IMR-90 (cell line): ENCODE results near the gene PI16. TPM values are rescaled to one million over a fixed set of nuclear protein-coding genes. Genes with fewer than 3 reads are reported as not detected.

Experiments
- ATAC-seq: fragments of 200-7000 bp; cut with Tn5 transposase; 2 replicates; pipeline ENCODE4 v1.9.1; 2020; ENCODE audit warnings: low read depth, mild to moderate bottlenecking, moderate library complexity
- BruUV-seq: library from RNA; stranded (reverse); fragments of 400-500 nt; replicated peaks from 2 replicates; lab custom pipeline; 2021; lab: Mats Ljungman, UMichigan
- CTCF ChIA-PET: fragments of 300-600 bp; formaldehyde crosslinking; extraction: SDS; loops from one replicate; lab custom pipeline; 2021; ENCODE audit warnings: antibody characterized with exemption; lab: Yijun Ruan, JAX
- POLR2A ChIA-PET: fragments of 300-600 bp; sonication (Branson Sonifier 250); formaldehyde crosslinking; loops from one replicate; lab custom pipeline; 2022; ENCODE audit warnings: antibody characterized with exemption; ENCODE audit not compliant: unreplicated experiment; lab: Charles Lee
- DNase-seq: peaks from one replicate; pipeline ENCODE4 v3.0.0; 2013
- H2AFZ ChIP-seq: replicated peaks from 2 replicates; pipeline ENCODE3; 2013; ENCODE audit warnings: low read length, mild to moderate bottlenecking; ENCODE audit not compliant: poor library complexity
- H2AK5ac ChIP-seq: 2 replicates; pipeline ENCODE4 v1.6.1; 2013; ENCODE audit warnings: low read depth, low read length, inconsistent platforms
- H2AK9ac ChIP-seq: replicated peaks from 2 replicates; pipeline ENCODE3; 2013; ENCODE audit warnings: mild to moderate bottlenecking, low read depth, low read length, moderate library complexity; ENCODE audit not compliant: poor library complexity
- H2BK120ac ChIP-seq: 2 replicates; pipeline ENCODE4 v1.6.1; 2013; ENCODE audit warnings: low read depth, low read length, inconsistent platforms
- H2BK15ac ChIP-seq: 3 replicates; pipeline ENCODE4 v1.6.1; 2013; ENCODE audit warnings: low read depth, low read length, inconsistent platforms
- H2BK20ac ChIP-seq: 2 replicates; pipeline ENCODE4 v1.6.1; 2013; ENCODE audit warnings: low read depth, mild to moderate bottlenecking, inconsistent platforms, low read length, moderate library complexity
- H2BK5ac ChIP-seq: 2 replicates; pipeline ENCODE4 v1.6.1; 2013; ENCODE audit warnings: mild to moderate bottlenecking, low read depth, low read length, inconsistent platforms; ENCODE audit not compliant: poor library complexity, severe bottlenecking
- H3K14ac ChIP-seq: replicated peaks from 2 replicates; pipeline ENCODE4 v1.6.1; 2013; ENCODE audit warnings: low read depth, low read length, inconsistent platforms
- H3K18ac ChIP-seq: 2 replicates; pipeline ENCODE4 v1.6.1; 2013; ENCODE audit warnings: low read depth, low read length, control low read depth
- H3K23ac ChIP-seq: 2 replicates; pipeline ENCODE4 v1.6.1; 2013; ENCODE audit warnings: low read depth, low read length, inconsistent platforms
- H3K27ac ChIP-seq: 2 replicates; pipeline ENCODE4 v1.5.1; 2013; ENCODE audit warnings: mild to moderate bottlenecking, control low read depth, low read length; ENCODE audit not compliant: insufficient read depth
- H3K27me3 ChIP-seq: 2 replicates; pipeline ENCODE4 v1.6.1; 2013; ENCODE audit warnings: low read length; ENCODE audit not compliant: control insufficient read depth, insufficient read depth
- H3K36me3 ChIP-seq: 2 replicates; pipeline ENCODE4 v1.6.1; 2013; ENCODE audit warnings: low read length, mixed read lengths; ENCODE audit not compliant: control insufficient read depth, insufficient read depth
- H3K4ac ChIP-seq: 2 replicates; pipeline ENCODE4 v1.6.1; 2013; ENCODE audit warnings: low read depth, low read length, inconsistent platforms
- H3K4me1 ChIP-seq: 2 replicates; pipeline ENCODE4 v1.6.1; 2013; ENCODE audit warnings: low read length, mixed read lengths; ENCODE audit not compliant: control insufficient read depth, insufficient read depth
- H3K4me2 ChIP-seq: 2 replicates; pipeline ENCODE4 v1.6.1; 2013; ENCODE audit warnings: low read depth, mild to moderate bottlenecking, control low read depth, low read length, moderate library complexity
- H3K4me3 ChIP-seq: 2 replicates; pipeline ENCODE4 v1.5.1; 2013; ENCODE audit warnings: low read depth, mild to moderate bottlenecking, control low read depth, low read length, moderate library complexity; ENCODE audit not compliant: insufficient read depth
- H3K56ac ChIP-seq: 2 replicates; pipeline ENCODE4 v1.6.1; 2013; ENCODE audit warnings: low read length, inconsistent platforms; ENCODE audit not compliant: insufficient read depth; ENCODE audit errors: extremely low read depth
- H3K79me1 ChIP-seq, 2 experiments: 2 replicates each; pipeline ENCODE4 v1.6.1; 2013; ENCODE audit warnings: low read length in 2 of 2, inconsistent platforms in 1 of 2, low read depth in 1 of 2
- H3K9ac ChIP-seq: 2 replicates; pipeline ENCODE4 v1.6.1; 2013; ENCODE audit warnings: low read depth, low read length, control low read depth
- H3K9me1 ChIP-seq: 2 replicates; pipeline ENCODE4 v1.6.1; 2013; ENCODE audit warnings: low read length, inconsistent platforms; ENCODE audit not compliant: insufficient read depth
- H3K9me3 ChIP-seq: 2 replicates; pipeline ENCODE4 v1.6.1; 2013; ENCODE audit warnings: low read length; ENCODE audit not compliant: control insufficient read depth, insufficient read depth
- H4K20me1 ChIP-seq: 2 replicates; pipeline ENCODE4 v1.6.1; 2013; ENCODE audit warnings: low read length, inconsistent platforms; ENCODE audit not compliant: insufficient read depth
- H4K5ac ChIP-seq: 2 replicates; pipeline ENCODE4 v1.6.1; 2013; ENCODE audit warnings: mild to moderate bottlenecking, low read depth, low read length, control low read depth
- H4K8ac ChIP-seq, 2 experiments: 2 replicates each; pipeline ENCODE4 v1.6.1; 2013; ENCODE audit warnings: low read depth in 2 of 2, low read length in 2 of 2, control low read depth in 1 of 2, inconsistent platforms in 1 of 2
- H4K91ac ChIP-seq: 2 replicates; pipeline ENCODE4 v1.6.1; 2013; ENCODE audit warnings: low read depth, low read length, inconsistent platforms; ENCODE audit not compliant: insufficient read depth
- BHLHE40 ChIP-seq: fragments of 150-350 bp; IDR thresholded peaks from 2 replicates; pipeline ENCODE4 v1.6.1; 2016; ENCODE audit warnings: mild to moderate bottlenecking, low read depth, low read length
- CEBPB ChIP-seq: IDR thresholded peaks from 2 replicates; pipeline ENCODE4 v1.6.1; 2012; ENCODE audit warnings: low read depth, low read length, improper control_type of control experiment
- CHD1 ChIP-seq: IDR thresholded peaks from 2 replicates; pipeline ENCODE4 v1.6.1; 2012; ENCODE audit warnings: low read depth, low read length, improper control_type of control experiment
- FOS ChIP-seq: fragments of 150-350 bp; IDR thresholded peaks from 2 replicates; pipeline ENCODE4 v1.6.1; 2016; ENCODE audit warnings: low read depth, low read length
- MAZ ChIP-seq: IDR thresholded peaks from 2 replicates; pipeline ENCODE4 v1.6.1; 2012; ENCODE audit warnings: low read depth, mild to moderate bottlenecking, low read length, improper control_type of control experiment, moderate library complexity, borderline replicate concordance
- MXI1 ChIP-seq: IDR thresholded peaks from 2 replicates; pipeline ENCODE4 v1.6.1; 2012; ENCODE audit warnings: low read depth, mild to moderate bottlenecking, low read length, moderate library complexity, borderline replicate concordance
- POLR2A ChIP-seq: IDR thresholded peaks from 2 replicates; pipeline ENCODE4 v1.6.1; 2012; ENCODE audit warnings: mild to moderate bottlenecking, low read depth, low read length
- RAD21 ChIP-seq: IDR thresholded peaks from 2 replicates; pipeline ENCODE4 v1.6.1; 2012; ENCODE audit warnings: low read length, improper control_type of control experiment
- RCOR1 ChIP-seq: IDR thresholded peaks from 2 replicates; pipeline ENCODE4 v1.6.1; 2012; ENCODE audit warnings: mild to moderate bottlenecking, low read length, improper control_type of control experiment; ENCODE audit not compliant: insufficient replicate concordance
- RFX5 ChIP-seq: IDR thresholded peaks from 2 replicates; pipeline ENCODE4 v1.8.0; 2012; ENCODE audit warnings: low read depth, mild to moderate bottlenecking, low read length, moderate library complexity
- WGBS, 2 experiments: methylation state at CpG; one replicate each; pipeline versions ENCODE4 v1.1.5 to v1.1.7; 2013; ENCODE audit warnings: missing lambda C conversion rate in 2 of 2; ENCODE audit not compliant: insufficient read length in 1 of 2; ENCODE audit errors: extremely low coverage in 2 of 2; 5-methylcytosine and 5-hydroxymethylcytosine counted together
- dilution Hi-C: fragments of 300-500 bp; cut with HindIII; formaldehyde crosslinking; loops from one replicate; pipeline ENCODE4 v1.14.3; 2018; ENCODE audit warnings: low sequenced_read_pairs; ENCODE audit not compliant: unreplicated experiment
- in situ Hi-C: fragments of 300-500 bp; cut with MboI; formaldehyde crosslinking; loops from 3 replicates; pipeline ENCODE4 v1.14.3; 2019; ENCODE audit warnings: low sequenced_read_pairs, inconsistent platforms, mixed read lengths
- intact Hi-C: fragments of 100-400 bp; cut with micrococcal nuclease; formaldehyde crosslinking; loops from 2 replicates; pipeline ENCODE4 v1.10.0; 2022
- polyA plus RNA-seq, 3 experiments: library from polyadenylated mRNA; depleted of rRNA; stranded (reverse); fragments of >200 nt; gene quantifications; 2 replicates each; pipeline ENCODE4 v1.2.3, GENCODE V29; 2012; ENCODE audit warnings: low replicate concordance in 1 of 3
- total RNA-seq: library from RNA; depleted of rRNA; stranded (reverse); fragments of >200 nt; gene quantifications from 2 replicates; pipeline ENCODE4 v1.2.3, GENCODE V29; 2012
- TF ChIP-seq, protein P1 (sequence below): fragments of 150-350 bp; IDR thresholded peaks from 2 replicates; pipeline ENCODE4 v1.6.1; 2017; ENCODE audit warnings: mild to moderate bottlenecking, antibody characterized with exemption, low read length, low read depth

The PI16 gene
- total and polyA plus RNA-seq, 2 of the 4 experiments (the other 2 are of a cell fraction) = 0.21 TPM; not detected in 1

DNA sequence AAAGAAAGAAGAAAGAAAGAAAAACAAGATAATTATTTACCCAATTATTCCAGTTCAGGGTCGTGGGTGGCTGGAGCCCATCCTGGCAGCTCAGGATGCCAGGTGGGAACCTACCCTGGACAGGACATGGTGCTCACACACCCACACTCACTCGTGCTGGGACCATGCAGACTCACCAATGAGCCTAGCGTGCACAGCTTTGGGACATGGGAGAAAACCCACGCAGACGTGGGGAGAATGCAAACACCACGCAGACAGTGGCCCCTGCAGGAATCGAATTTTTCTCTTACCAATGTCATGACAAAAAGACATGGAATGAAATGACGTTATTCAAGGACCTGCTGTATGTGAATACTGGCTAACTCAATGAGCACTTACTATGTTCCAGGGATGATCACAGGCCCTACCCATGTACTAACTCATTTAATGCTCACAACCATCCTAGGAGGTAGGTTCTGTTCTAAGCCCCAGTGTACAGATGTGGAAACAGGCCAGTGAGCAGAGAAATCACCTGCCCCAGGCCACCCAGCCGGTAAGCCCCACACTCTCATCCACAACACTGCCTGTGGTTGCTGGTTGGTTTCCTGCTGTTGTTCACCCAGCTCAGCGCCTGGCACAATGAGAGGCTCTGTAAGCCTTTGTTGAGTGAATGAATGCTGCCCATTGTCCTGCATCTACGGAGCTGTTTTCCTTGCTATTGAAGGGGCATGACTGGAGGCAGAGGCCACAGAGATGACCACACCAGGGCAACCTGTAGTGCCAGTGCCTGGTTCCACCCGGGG is 6.8 kb upstream of the PI16 start:
- Histone ChIP-seq H3K56ac (no peak overlapping the region), H4K5ac (no peak overlapping the region), H3K23ac (no peak overlapping the region), H2BK15ac (no peak overlapping the region), H2AK5ac (0 out of 2 replicates have a peak overlapping the region, but pooled peaks have one; percentile 4), H3K27ac (no peak overlapping the region), H3K79me1 (no peaks in the 10 kb centered on the region), H3K14ac (no peak overlapping the region), H3K4ac (peak overlapping the region; percentile 59; the same call in 1 of the 2 replicates), H2BK5ac (no peak overlapping the region), H3K9me3 (no peaks in the 10 kb centered on the region), H3K9ac (no peak overlapping the region), H3K27me3 (no peaks in the 10 kb centered on the region), H4K20me1 (no peaks in the 10 kb centered on the region), H3K4me3 (no peak overlapping the region), H3K36me3 (no peaks in the 10 kb centered on the region), H3K9me1 (no peaks in the 10 kb centered on the region), H3K18ac (no peak overlapping the region), H2BK120ac (peak overlapping the region; percentile 29; the same call in 1 of the 2 replicates), H3K4me1 (peaks cover 5% of the 10 kb centered on the region; the same call in 1 of the 2 replicates), H4K91ac (no peak overlapping the region; the same call in 1 of the 2 replicates), H2AK9ac (peak overlapping the region; percentile 11), H3K4me2 (no peak overlapping the region), H2BK20ac (peak overlapping the region; percentile 56; the same call in 1 of the 2 replicates), H2AFZ (peak overlapping the region; percentile 57), H4K8ac (no peak overlapping the region)
- dilution Hi-C loops = no loop called here
- ATAC-seq = no peak
- POLR2A ChIA-PET = no interaction called here
- WGBS, 2 experiments = 100% methylated on average over 1 of the region's 12 CpGs; no CpG with 5 or more reads in 1 of the 2 experiments
- no TSS peak for BruUV-seq
- in situ Hi-C loops = no loop called here
- TF ChIP-seq BHLHE40 (no peak), MXI1 (no peak), CEBPB (no peak), FOS (no peak), RAD21 (no peak), RCOR1 (no peak), CHD1 (no peak), RFX5 (no peak), POLR2A (no peak), MAZ (no peak)
- TF ChIP-seq, protein P1, sequence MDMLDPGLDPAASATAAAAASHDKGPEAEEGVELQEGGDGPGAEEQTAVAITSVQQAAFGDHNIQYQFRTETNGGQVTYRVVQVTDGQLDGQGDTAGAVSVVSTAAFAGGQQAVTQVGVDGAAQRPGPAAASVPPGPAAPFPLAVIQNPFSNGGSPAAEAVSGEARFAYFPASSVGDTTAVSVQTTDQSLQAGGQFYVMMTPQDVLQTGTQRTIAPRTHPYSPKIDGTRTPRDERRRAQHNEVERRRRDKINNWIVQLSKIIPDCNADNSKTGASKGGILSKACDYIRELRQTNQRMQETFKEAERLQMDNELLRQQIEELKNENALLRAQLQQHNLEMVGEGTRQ = no peak
- intact Hi-C loops = no loop called here
- peak; percentile 24 for DNase-seq
- CTCF ChIA-PET = no interaction called here
